AG09319 (cell line): ENCODE measurements around the gene ZDHHC22.

Experiments
- DNase-seq: peaks from one replicate; pipeline ENCODE4 v3.0.0-alpha.2; 2010; ENCODE audit warnings: low read depth; ENCODE audit errors: extremely low read depth
- TF ChIP-seq, protein P1 (sequence below): IDR thresholded peaks from 2 replicates; pipeline ENCODE4 v1.5.1; 2011; ENCODE audit warnings: low read depth, mild to moderate bottlenecking, inconsistent platforms, low read length, moderate library complexity

The ZDHHC22 gene

DNA sequence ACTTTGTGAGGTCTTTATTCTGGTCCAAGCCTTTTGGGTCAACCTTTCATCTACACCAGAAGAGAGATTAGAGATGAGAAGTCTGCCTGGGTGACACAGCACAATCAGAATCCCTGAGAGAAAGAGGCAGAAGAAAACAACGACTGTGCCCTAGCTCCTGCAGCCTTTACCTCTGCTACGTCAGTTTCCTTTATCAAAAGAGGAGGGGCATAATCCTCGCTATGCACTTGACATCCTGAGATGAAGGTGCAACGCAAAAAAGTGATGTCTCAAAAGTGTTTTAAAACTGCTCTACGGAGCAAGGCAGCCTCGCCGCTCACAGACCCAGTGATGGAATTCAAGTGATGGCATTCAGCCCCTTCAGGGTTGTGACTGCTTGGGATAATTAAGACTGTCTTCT, 21.7 kb downstream of the ZDHHC22 start:
- TF ChIP-seq, protein P1, sequence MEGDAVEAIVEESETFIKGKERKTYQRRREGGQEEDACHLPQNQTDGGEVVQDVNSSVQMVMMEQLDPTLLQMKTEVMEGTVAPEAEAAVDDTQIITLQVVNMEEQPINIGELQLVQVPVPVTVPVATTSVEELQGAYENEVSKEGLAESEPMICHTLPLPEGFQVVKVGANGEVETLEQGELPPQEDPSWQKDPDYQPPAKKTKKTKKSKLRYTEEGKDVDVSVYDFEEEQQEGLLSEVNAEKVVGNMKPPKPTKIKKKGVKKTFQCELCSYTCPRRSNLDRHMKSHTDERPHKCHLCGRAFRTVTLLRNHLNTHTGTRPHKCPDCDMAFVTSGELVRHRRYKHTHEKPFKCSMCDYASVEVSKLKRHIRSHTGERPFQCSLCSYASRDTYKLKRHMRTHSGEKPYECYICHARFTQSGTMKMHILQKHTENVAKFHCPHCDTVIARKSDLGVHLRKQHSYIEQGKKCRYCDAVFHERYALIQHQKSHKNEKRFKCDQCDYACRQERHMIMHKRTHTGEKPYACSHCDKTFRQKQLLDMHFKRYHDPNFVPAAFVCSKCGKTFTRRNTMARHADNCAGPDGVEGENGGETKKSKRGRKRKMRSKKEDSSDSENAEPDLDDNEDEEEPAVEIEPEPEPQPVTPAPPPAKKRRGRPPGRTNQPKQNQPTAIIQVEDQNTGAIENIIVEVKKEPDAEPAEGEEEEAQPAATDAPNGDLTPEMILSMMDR, result no peak
- DNase-seq, result no peak

DNA sequence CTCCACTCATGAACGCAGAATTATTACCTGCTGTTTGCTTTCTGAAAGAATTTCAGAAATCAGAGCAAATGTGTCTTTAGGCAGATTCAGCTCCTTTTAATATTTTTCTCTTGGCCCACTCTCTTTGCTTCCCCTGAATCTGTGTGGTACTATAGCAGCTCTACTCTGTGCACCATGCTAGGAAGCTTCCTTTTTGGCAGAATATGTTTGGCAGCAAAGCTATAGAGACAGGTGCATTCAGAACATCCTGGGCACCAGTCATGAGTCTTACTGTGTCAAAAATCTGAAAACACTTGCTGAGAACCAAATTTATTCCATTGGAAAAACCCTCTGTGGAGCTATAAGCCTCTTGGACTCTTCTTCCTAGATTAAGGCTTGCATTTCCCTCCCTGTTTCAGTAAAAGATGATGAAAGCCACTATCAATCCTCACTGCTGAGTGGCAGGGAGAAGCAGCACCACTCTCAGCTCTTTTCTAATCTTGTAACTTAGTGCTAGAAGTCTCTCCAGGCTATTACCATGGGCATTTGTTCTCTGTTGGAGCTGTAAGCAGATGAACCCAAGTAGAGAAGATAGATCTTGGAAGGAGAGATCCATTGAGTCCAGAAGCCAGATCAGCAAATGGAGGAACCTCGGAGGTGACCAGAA, 25.3 kb downstream of the ZDHHC22 start:
- TF ChIP-seq, protein P1, result no peak
- no peak for DNase-seq

DNA sequence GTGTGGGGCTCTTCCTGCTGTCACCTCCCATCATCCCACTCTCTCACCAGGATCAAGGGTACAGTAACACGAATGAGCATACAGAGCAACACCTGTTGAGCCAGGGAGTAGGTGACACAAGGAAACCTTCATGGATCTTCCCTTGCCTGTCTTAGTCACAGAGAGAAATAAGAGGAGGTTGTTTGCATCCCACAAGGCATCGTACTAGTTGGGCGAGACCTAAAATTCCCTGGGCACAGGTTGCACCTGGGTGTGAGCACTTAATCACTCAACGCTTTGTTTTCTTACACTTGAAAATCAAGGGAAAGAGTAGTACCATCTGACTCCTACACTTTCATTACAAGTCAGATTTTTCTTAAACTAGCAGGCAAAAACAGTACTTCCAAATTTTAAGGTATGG, 27.0 kb downstream of the ZDHHC22 start:
- DNase-seq, result no peak
- TF ChIP-seq, protein P1, result no peak

GRCh38 chr14:77113644-77114043, 27.9 kb downstream of the ZDHHC22 start:
- TF ChIP-seq, protein P1, result no peak
- DNase-seq, result no peak

- TF ChIP-seq, protein P1, result no peak
- no peak for DNase-seq
Observed at GRCh38 chr14:77111021-77111420, 30.6 kb downstream of the ZDHHC22 start.

GRCh38 chr14:77110286-77110685, 31.3 kb downstream of the ZDHHC22 start:
- no peak for DNase-seq
- TF ChIP-seq, protein P1, result no peak

- DNase-seq, result no peak
- TF ChIP-seq, protein P1, result no peak
Observed at GRCh38 chr14:77109656-77110055, 31.9 kb downstream of the ZDHHC22 start.
